Endometrial microvascular endothelial cells (primary cell): ENCODE results near the gene AKR1C8. TPM values are rescaled to one million over a fixed set of nuclear protein-coding genes. Genes with fewer than 3 reads are reported as not detected.
"Not testable (repeated sequence)": the region's sequence is repeated elsewhere in the genome, so short reads cannot be mapped to it uniquely, and the experiment has no call there.

Source experiments
- in situ Hi-C: cut with HindIII; loops from 2 replicates; pipeline ENCODE4 v1.10.0; 2017; ENCODE audit warnings: low sequenced_read_pairs, low pct_unique_long_range_greater_than_20kb; ENCODE audit errors: inconsistent ontology term
- total RNA-seq: library from RNA; depleted of rRNA; stranded (reverse); fragments of >200 nt; gene quantifications from one replicate; pipeline ENCODE4 v1.2.3, GENCODE V29; 2015; ENCODE audit errors: inconsistent ontology term

AKR1C8 gene
- total RNA-seq, result not detected

- in situ Hi-C loops, result no loop called here
Measured at GRCh38 chr10:5184987-5185775, at the start of gene AKR1C8. Gene AKR1C8 (minus strand): TSS chr10:5185150. CDS start chr10:5185104, 46 bp downstream.

- in situ Hi-C loops, result no loop called here
Measured at GRCh38 chr10:5234106-5234860, 49.3 kb upstream of the AKR1C8 start.

- in situ Hi-C loops, result no loop called here
Measured at GRCh38 chr10:5233324-5233723, 48.4 kb upstream of the AKR1C8 start.

GRCh38 chr10:5229019-5229418 lies 44.1 kb upstream of the AKR1C8 start:
- in situ Hi-C loops, result no loop called here

GRCh38 chr10:5222942-5223341 lies 38.0 kb upstream of the AKR1C8 start:
- in situ Hi-C loops, result not testable (repeated sequence)

- in situ Hi-C loops, result no loop called here
Measured at GRCh38 chr10:5219262-5219661, 34.3 kb upstream of the AKR1C8 start.

- in situ Hi-C loops, result no loop called here
Measured at GRCh38 chr10:5216801-5217200, 31.9 kb upstream of the AKR1C8 start.

- in situ Hi-C loops, result no loop called here
Measured at GRCh38 chr10:5211696-5212536, 27.0 kb upstream of the AKR1C8 start.

- in situ Hi-C loops, result not testable (repeated sequence)
Measured at GRCh38 chr10:5210261-5210660, 25.3 kb upstream of the AKR1C8 start.

- in situ Hi-C loops, result not testable (repeated sequence)
Measured at GRCh38 chr10:5209776-5210175, 24.8 kb upstream of the AKR1C8 start.

- in situ Hi-C loops, result no loop called here
Measured at GRCh38 chr10:5206799-5207198, 21.8 kb upstream of the AKR1C8 start.

- in situ Hi-C loops, result no loop called here
Measured at GRCh38 chr10:5199398-5199797, 14.4 kb upstream of the AKR1C8 start.

GRCh38 chr10:5198386-5198785 lies 13.4 kb upstream of the AKR1C8 start:
- in situ Hi-C loops, result no loop called here

- in situ Hi-C loops, result no loop called here
Measured at GRCh38 chr10:5196702-5197113, 11.8 kb upstream of the AKR1C8 start, which contains the start of gene AKR1C4. Gene AKR1C4 (plus strand): TSS chr10:5196837. CDS start chr10:5196868, 31 bp downstream.

- in situ Hi-C loops, result no loop called here
Measured at GRCh38 chr10:5195727-5196374, 10.9 kb upstream of the AKR1C8 start.

- in situ Hi-C loops, result no loop called here
Measured at GRCh38 chr10:5194431-5194830, 9.5 kb upstream of the AKR1C8 start.

GRCh38 chr10:5188358-5188757 lies 3.4 kb upstream of the AKR1C8 start:
- in situ Hi-C loops, result no loop called here

- in situ Hi-C loops, result no loop called here
Measured at GRCh38 chr10:5187867-5188266, 2.9 kb upstream of the AKR1C8 start.

GRCh38 chr10:5183923-5184322 lies 1.0 kb downstream of the AKR1C8 start:
- in situ Hi-C loops, result no loop called here
